Testis (tissue), 3 donors: ENCODE data around the gene ITGB3BP. TPM values are rescaled to one million over a fixed set of nuclear protein-coding genes. Genes with fewer than 3 reads are reported as not detected.

Experiments used
- DNase-seq: peaks from one replicate; pipeline ENCODE4 v3.0.0-alpha.2; 2019
- H3K27ac ChIP-seq, 2 donors: fragments of 200-600 bp; sonication (generic); one replicate each; pipeline ENCODE4 v1.5.1; 2019
- H3K27me3 ChIP-seq: fragments of 200-600 bp; sonication (generic); one replicate; pipeline ENCODE4 v1.5.1; 2019
- H3K36me3 ChIP-seq: fragments of 200-600 bp; sonication (generic); one replicate; pipeline ENCODE4 v1.5.1; 2017; ENCODE audit warnings: low read depth; ENCODE audit errors: missing control alignments
- H3K4me1 ChIP-seq: fragments of 200-600 bp; sonication (generic); one replicate; pipeline ENCODE4 v1.5.1; 2019
- H3K4me3 ChIP-seq, 2 donors: fragments of 200-600 bp; sonication (generic); one replicate each; pipeline ENCODE4 v1.5.1; 2017 to 2019
- H3K9me3 ChIP-seq: fragments of 200-600 bp; sonication (generic); one replicate; pipeline ENCODE4 v1.5.1; 2017
- POLR2A ChIP-seq: fragments of 450-650 bp; IDR thresholded peaks from one replicate; pipeline ENCODE4 v1.6.1; 2017; ENCODE audit warnings: antibody characterized with exemption, mild to moderate bottlenecking, moderate library complexity
- WGBS, 2 donors: methylation state at CpG; one replicate each; pipeline ENCODE4 v1.1.5; 2018; 5-methylcytosine and 5-hydroxymethylcytosine counted together
- intact Hi-C: fragments of 100-400 bp; cut with DNase I; formaldehyde crosslinking; loops from one replicate; pipeline ENCODE4 v1.15.1; 2023; ENCODE audit warnings: low total_unique reads
- polyA plus RNA-seq: library from polyadenylated mRNA; stranded (reverse); fragments of 350-450 nt; fragmentation: Illumina TruSeq; extraction: RNeasy Lipid Tissue Mini Kit (QIAGEN cat#74804); gene quantifications from one replicate; pipeline ENCODE4 v1.2.3, GENCODE V29; 2014; ENCODE audit warnings: low read depth, low replicate concordance; ENCODE audit not compliant: insufficient read depth
- total RNA-seq, 2 donors: library from RNA; depleted of rRNA; stranded (reverse); fragments of >200 nt; gene quantifications; one replicate each; pipeline ENCODE4 v1.2.3, GENCODE V29; 2016
- TF ChIP-seq, protein P1 (sequence below), 3 experiments: fragments of 450-650 bp in 2 of 3; fragments of 200-600 bp in 1 of 3; sonication (generic) in 1 of 3; IDR thresholded peaks; one replicate each; pipeline ENCODE4 v1.5.1; 2016 to 2019; ENCODE audit warnings: antibody characterized with exemption in 3 of 3, mild to moderate bottlenecking in 2 of 3, moderate library complexity in 1 of 3

Gene ITGB3BP
- total and polyA plus RNA-seq, 3 donors from 2014 or later, result 21.7 to 43.0 (median 32.9) TPM

DNA sequence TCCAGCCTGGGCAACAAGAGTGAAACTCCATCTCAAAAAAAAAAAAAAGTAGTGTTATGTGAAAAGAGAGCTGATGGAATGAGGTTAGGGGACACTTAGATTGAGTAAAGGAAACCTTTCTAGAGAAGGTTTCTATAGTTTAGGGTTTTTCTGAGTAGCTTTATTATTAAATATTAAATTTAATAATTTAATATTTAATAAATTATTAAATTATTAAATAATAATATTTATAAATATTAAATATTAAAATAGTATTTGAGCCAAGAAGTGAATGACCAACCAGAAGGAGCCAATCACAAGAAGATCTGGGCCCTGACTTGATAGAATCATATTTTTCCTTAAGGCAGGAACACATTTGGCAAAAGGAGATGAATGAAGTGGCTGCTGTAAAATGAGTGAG lies 104.9 kb downstream of the ITGB3BP start:
- DNase-seq, result no peak
- no peaks in the 10 kb centered on the region for H3K36me3 ChIP-seq
- no peaks in the 10 kb centered on the region for H3K27me3 ChIP-seq
- intact Hi-C loops, result no loop called here
- no peak overlapping the region for H3K27ac ChIP-seq
- no peak overlapping the region for H3K4me3 ChIP-seq
- TF ChIP-seq POLR2A, result no peak
- TF ChIP-seq, protein P1, sequence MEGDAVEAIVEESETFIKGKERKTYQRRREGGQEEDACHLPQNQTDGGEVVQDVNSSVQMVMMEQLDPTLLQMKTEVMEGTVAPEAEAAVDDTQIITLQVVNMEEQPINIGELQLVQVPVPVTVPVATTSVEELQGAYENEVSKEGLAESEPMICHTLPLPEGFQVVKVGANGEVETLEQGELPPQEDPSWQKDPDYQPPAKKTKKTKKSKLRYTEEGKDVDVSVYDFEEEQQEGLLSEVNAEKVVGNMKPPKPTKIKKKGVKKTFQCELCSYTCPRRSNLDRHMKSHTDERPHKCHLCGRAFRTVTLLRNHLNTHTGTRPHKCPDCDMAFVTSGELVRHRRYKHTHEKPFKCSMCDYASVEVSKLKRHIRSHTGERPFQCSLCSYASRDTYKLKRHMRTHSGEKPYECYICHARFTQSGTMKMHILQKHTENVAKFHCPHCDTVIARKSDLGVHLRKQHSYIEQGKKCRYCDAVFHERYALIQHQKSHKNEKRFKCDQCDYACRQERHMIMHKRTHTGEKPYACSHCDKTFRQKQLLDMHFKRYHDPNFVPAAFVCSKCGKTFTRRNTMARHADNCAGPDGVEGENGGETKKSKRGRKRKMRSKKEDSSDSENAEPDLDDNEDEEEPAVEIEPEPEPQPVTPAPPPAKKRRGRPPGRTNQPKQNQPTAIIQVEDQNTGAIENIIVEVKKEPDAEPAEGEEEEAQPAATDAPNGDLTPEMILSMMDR (IDR thresholded peaks at IDR 0.05), result no peak
- no peaks in the 10 kb centered on the region for H3K9me3 ChIP-seq
- no peaks in the 10 kb centered on the region for H3K4me1 ChIP-seq

DNA sequence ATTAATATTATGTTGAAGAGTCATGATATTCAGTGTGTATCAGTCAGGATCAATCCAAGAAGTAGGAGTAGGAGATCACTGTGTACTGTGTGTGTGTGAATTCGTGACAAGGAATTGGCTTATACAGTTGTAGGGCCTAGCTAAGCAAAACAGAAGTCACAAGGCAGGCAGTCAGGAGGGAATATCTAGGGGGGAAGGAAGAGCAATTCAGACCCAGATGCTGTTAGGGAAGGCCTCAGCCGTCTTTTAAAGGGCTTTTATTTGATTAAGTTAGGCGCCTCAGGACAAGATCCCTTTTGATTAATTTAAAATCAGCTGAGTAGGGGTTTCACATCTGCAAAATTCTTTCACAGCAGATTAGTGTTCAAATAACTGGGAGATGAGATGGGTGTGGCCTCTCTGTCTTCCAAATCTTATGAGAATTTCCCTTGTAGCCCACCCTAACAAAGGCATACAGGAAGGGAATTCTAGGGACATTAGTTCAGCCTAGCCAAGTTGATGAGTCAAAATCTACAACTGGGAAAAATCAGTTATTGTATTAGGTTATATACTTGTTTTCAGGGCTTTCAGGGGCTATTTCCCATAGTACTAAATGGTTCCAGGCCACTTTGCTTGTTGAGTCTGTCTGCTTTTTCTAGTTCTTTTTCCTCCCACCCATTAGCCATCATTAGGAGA lies 108.2 kb downstream of the ITGB3BP start:
- Histone ChIP-seq H3K27ac (no peak overlapping the region), H3K9me3 (no peaks in the 10 kb centered on the region), H3K4me3 (no peak overlapping the region), H3K4me1 (no peaks in the 10 kb centered on the region), H3K27me3 (no peaks in the 10 kb centered on the region), H3K36me3 (no peaks in the 10 kb centered on the region)
- 71 to 83% methylated on average over 3 of the region's 3 CpGs for WGBS, 2 donors
- TF ChIP-seq POLR2A, result no peak
- TF ChIP-seq, protein P1 (IDR thresholded peaks at IDR 0.05), result no peak
- no peak for DNase-seq
- intact Hi-C loops, result no loop called here

DNA sequence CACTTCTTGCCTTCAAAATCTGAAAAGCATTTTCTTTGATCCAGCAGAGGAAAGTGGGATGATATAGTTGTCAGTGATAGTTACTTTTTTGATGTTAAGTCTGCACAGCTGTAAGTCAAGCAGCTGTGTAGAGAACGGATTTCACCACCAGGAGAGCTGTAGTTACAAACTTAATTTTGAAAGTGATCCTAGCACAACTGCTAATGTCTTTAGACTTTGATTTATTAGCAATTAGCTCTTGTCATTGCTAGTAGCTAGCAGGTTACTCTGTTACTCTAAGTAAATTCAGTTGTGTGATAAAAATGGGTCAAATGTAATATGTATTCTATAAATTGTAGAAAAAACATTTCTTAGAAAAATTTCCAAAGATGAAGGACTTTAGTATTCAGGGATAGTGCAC lies 109.6 kb downstream of the ITGB3BP start:
- 81 to 82% methylated on average over 1 of the region's 1 CpG for WGBS, 2 donors
- Histone ChIP-seq H3K27me3 (no peaks in the 10 kb centered on the region), H3K36me3 (no peaks in the 10 kb centered on the region), H3K4me3 (no peak overlapping the region), H3K27ac (no peak overlapping the region), H3K9me3 (no peaks in the 10 kb centered on the region), H3K4me1 (no peaks in the 10 kb centered on the region)
- no peak for DNase-seq
- TF ChIP-seq, protein P1 (IDR thresholded peaks at IDR 0.05), result no peak
- no peak for TF ChIP-seq POLR2A
- intact Hi-C loops, result no loop called here

DNA sequence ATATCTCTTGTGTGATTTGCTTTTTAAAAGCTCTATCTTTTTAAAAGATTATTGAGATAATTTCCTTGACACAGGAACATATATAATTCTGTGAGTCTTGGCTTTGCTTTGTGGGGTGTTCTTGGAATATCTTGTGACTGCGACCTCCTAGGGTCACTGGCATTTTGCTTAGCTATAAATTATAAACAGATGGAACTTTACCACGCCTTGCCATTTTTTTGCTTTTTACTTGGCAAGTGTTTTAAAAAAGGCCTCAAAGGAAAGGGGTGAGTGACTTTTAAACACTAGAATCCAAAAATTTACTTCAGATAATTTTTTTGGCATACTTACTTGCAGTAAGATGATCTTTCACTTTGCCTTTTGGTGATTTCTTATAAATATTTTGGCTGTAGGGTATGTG lies 112.0 kb downstream of the ITGB3BP start:
- DNase-seq, result no peak
- H3K27ac ChIP-seq, result no peak overlapping the region
- no peaks in the 10 kb centered on the region for H3K36me3 ChIP-seq
- intact Hi-C loops, result no loop called here
- H3K4me1 ChIP-seq, result no peaks in the 10 kb centered on the region
- no peak overlapping the region for H3K4me3 ChIP-seq
- no peaks in the 10 kb centered on the region for H3K9me3 ChIP-seq
- no peaks in the 10 kb centered on the region for H3K27me3 ChIP-seq
- TF ChIP-seq, protein P1 (IDR thresholded peaks at IDR 0.05), result no peak
- TF ChIP-seq POLR2A, result no peak
- 35 to 55% methylated on average over 2 of the region's 2 CpGs for WGBS, 2 donors

DNA sequence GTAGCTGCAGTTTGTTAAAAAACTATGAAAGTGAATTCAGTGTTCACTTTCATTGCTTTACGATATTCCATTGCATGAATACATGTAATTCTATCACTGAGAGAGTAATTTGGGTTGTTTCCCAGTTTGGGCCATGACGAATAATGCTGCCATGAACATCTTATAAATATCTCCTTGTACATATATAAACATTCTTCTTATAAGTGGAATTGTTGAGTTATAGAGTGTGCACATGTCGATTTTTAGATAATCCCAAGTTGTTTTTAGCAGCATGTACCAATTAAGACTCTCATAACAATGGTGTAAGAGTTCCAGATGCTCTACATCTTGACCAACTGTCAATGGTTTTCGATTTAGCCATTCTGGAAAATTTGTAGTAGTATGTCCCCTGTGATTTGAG lies 114.7 kb downstream of the ITGB3BP start:
- TF ChIP-seq, protein P1 (IDR thresholded peaks at IDR 0.05), result no peak
- TF ChIP-seq POLR2A, result no peak
- Histone ChIP-seq H3K4me1 (no peaks in the 10 kb centered on the region), H3K27me3 (no peaks in the 10 kb centered on the region), H3K4me3 (no peak overlapping the region), H3K36me3 (no peaks in the 10 kb centered on the region), H3K9me3 (no peaks in the 10 kb centered on the region), H3K27ac (no peak overlapping the region)
- DNase-seq, result no peak
- intact Hi-C loops, result no loop called here
- 77 to 78% methylated on average over 4 of the region's 4 CpGs for WGBS, 2 donors
